ENCODE data around the gene PGK1.
"Not testable (repeated sequence)": the region's sequence is repeated elsewhere in the genome, so short reads cannot be mapped to it uniquely, and the experiment has no call there.

The PGK1 gene

GRCh38 chrX:78103623-78104446, at the start of gene PGK1:
Gene PGK1 (plus strand): TSS chrX:78104248. CDS start chrX:78104341, 93 bp downstream.
- peak; percentile 91 for DNase-seq (ENCODE audit: low spot score)

GRCh38 chrX:78063687-78064086, 40.4 kb upstream of the PGK1 start:
- no peak for DNase-seq (ENCODE audit: low spot score)

GRCh38 chrX:78064152-78064551, 39.9 kb upstream of the PGK1 start:
- DNase-seq (ENCODE audit: low spot score): no peak

GRCh38 chrX:78064698-78065601, 39.1 kb upstream of the PGK1 start:
- DNase-seq (ENCODE audit: low spot score): peak; percentile 62

- DNase-seq (ENCODE audit: low spot score): no peak
Measured at GRCh38 chrX:78066110-78066509, 37.9 kb upstream of the PGK1 start.

- no peak for DNase-seq (ENCODE audit: low spot score)
Measured at GRCh38 chrX:78071331-78071730, 32.7 kb upstream of the PGK1 start.

GRCh38 chrX:78073147-78074077, 30.6 kb upstream of the PGK1 start:
- DNase-seq (ENCODE audit: low spot score): not testable (repeated sequence)

GRCh38 chrX:78074088-78074487, 30.0 kb upstream of the PGK1 start:
- no peak for DNase-seq (ENCODE audit: low spot score)

- DNase-seq (ENCODE audit: low spot score): no peak
Measured at GRCh38 chrX:78075787-78076389, 28.2 kb upstream of the PGK1 start.

- not testable (repeated sequence) for DNase-seq (ENCODE audit: low spot score)
Measured at GRCh38 chrX:78081413-78081812, 22.6 kb upstream of the PGK1 start.

- peak; percentile 9 for DNase-seq (ENCODE audit: low spot score)
Measured at GRCh38 chrX:78092296-78092695, 11.8 kb upstream of the PGK1 start.

GRCh38 chrX:78098108-78098507, 5.9 kb upstream of the PGK1 start:
- no peak for DNase-seq (ENCODE audit: low spot score)

GRCh38 chrX:78102091-78102490, 2.0 kb upstream of the PGK1 start:
- no peak for DNase-seq (ENCODE audit: low spot score)

- DNase-seq (ENCODE audit: low spot score): no peak
Measured at GRCh38 chrX:78103001-78103622, 936 bp upstream of the PGK1 start.

GRCh38 chrX:78104447-78105176, 564 bp downstream of the PGK1 start:
- DNase-seq (ENCODE audit: low spot score): peak; percentile 53

GRCh38 chrX:78105944-78106650, 2.0 kb downstream of the PGK1 start:
- no peak for DNase-seq (ENCODE audit: low spot score)

- no peak for DNase-seq (ENCODE audit: low spot score)
Measured at GRCh38 chrX:78106651-78106986, 2.6 kb downstream of the PGK1 start.

- no peak for DNase-seq (ENCODE audit: low spot score)
Measured at GRCh38 chrX:78109458-78109857, 5.4 kb downstream of the PGK1 start.

GRCh38 chrX:78111140-78111931, 7.3 kb downstream of the PGK1 start:
- DNase-seq (ENCODE audit: low spot score): no peak

All from AG20443 (cell line).